ENCODE measurements around the gene ACAA2.

DNA sequence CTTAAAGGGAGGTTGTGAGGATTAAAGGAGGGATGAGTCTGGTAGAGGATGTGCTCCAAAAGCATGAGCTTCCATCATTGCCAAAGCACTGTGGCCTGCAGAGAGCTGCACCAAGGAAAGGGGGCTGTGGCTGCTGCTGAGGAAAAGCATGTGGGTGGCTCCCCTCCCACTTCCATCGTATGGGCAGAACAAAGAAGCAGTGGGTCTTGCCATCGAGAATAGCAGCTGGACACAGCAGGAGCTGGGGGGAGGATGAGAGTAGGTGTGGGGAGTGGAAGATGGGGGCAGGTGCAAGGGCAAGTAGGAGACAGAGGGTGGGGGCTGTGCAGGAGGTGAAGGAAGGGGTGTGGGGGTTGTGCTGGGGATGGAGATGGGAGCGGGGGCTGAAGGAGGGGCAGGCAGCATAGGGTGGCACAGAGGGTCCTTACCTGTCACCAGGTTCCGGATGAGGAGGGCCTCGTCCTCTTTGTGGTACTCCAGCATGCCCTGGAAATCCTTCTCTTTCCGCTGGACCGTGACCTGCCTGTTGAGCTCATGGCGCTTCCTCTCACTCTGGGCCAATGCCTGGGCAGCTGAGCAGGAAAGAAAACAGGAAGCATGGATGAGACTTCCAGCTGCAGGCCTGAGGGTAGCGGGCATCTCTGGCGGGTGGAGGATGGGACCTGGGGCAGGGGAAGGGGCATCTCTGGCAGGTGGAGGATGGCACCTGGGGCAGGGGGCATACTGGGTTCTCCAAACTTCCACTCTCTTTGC, 33.6 kb upstream of the ACAA2 start:
- TF ChIP-seq, protein P1, sequence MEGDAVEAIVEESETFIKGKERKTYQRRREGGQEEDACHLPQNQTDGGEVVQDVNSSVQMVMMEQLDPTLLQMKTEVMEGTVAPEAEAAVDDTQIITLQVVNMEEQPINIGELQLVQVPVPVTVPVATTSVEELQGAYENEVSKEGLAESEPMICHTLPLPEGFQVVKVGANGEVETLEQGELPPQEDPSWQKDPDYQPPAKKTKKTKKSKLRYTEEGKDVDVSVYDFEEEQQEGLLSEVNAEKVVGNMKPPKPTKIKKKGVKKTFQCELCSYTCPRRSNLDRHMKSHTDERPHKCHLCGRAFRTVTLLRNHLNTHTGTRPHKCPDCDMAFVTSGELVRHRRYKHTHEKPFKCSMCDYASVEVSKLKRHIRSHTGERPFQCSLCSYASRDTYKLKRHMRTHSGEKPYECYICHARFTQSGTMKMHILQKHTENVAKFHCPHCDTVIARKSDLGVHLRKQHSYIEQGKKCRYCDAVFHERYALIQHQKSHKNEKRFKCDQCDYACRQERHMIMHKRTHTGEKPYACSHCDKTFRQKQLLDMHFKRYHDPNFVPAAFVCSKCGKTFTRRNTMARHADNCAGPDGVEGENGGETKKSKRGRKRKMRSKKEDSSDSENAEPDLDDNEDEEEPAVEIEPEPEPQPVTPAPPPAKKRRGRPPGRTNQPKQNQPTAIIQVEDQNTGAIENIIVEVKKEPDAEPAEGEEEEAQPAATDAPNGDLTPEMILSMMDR (IDR thresholded peaks at IDR 0.05 in 8 of 11, conservative IDR thresholded peaks at IDR 0.05 in 3 of 11), result no peak
- TF ChIP-seq POLR2A (IDR thresholded peaks at IDR 0.05) (no peak), POLR2AphosphoS5 (IDR thresholded peaks at IDR 0.05) (no peak)
